Testis (tissue), 2 donors: ENCODE measurements around the gene LAMA3.

ENCODE experiments used
- POLR2A ChIP-seq: fragments of 450-650 bp; IDR thresholded peaks from one replicate; pipeline ENCODE4 v1.6.1; 2017; ENCODE audit warnings: antibody characterized with exemption, mild to moderate bottlenecking, moderate library complexity
- TF ChIP-seq, protein P1 (sequence below), 3 experiments: fragments of 450-650 bp in 2 of 3; fragments of 200-600 bp in 1 of 3; sonication (generic) in 1 of 3; IDR thresholded peaks; one replicate each; pipeline ENCODE4 v1.5.1; 2016 to 2019; ENCODE audit warnings: antibody characterized with exemption in 3 of 3, mild to moderate bottlenecking in 2 of 3, moderate library complexity in 1 of 3

DNA sequence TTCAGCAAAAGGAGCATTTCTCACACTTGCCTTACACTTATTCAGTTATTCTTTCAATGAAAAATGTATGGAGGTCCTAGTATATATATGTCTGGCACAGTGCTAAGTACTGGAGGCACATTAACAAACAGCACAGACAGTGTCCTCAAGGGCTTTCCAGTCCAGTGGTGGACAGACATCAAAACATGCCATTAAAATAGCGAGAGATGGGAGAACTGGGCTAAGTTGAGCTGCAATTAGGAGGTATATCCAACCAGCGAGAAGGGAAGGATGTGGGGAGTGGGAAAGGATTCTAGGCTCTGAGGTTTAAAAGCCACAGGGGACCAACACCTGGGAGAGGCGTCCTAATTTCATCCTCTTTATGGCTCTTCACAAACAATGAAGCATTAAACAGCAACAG lies 197.8 kb downstream of the LAMA3 start:
- TF ChIP-seq, protein P1, sequence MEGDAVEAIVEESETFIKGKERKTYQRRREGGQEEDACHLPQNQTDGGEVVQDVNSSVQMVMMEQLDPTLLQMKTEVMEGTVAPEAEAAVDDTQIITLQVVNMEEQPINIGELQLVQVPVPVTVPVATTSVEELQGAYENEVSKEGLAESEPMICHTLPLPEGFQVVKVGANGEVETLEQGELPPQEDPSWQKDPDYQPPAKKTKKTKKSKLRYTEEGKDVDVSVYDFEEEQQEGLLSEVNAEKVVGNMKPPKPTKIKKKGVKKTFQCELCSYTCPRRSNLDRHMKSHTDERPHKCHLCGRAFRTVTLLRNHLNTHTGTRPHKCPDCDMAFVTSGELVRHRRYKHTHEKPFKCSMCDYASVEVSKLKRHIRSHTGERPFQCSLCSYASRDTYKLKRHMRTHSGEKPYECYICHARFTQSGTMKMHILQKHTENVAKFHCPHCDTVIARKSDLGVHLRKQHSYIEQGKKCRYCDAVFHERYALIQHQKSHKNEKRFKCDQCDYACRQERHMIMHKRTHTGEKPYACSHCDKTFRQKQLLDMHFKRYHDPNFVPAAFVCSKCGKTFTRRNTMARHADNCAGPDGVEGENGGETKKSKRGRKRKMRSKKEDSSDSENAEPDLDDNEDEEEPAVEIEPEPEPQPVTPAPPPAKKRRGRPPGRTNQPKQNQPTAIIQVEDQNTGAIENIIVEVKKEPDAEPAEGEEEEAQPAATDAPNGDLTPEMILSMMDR (IDR thresholded peaks at IDR 0.05) = no peak
- no peak for TF ChIP-seq POLR2A
